Coronary artery (tissue), 2 donors: ENCODE measurements around the gene CD34.

Source experiments
- DNase-seq: peaks from one replicate; pipeline ENCODE4 v3.0.0-alpha.2; 2017; ENCODE audit warnings: low spot score
- H3K27ac ChIP-seq, 2 donors: fragments of 200-600 bp; sonication (generic); one replicate each; pipeline ENCODE4 v1.5.1; 2016 to 2019
- H3K4me3 ChIP-seq: fragments of 200-600 bp; sonication (generic); 2 replicates; pipeline ENCODE4 v1.5.1; 2016; ENCODE audit warnings: mild to moderate bottlenecking, moderate library complexity
- TF ChIP-seq, protein P1 (sequence below): fragments of 200-600 bp; sonication (generic); IDR thresholded peaks from one replicate; pipeline ENCODE4 v1.5.1; 2019; ENCODE audit warnings: antibody characterized with exemption

The CD34 gene

DNA sequence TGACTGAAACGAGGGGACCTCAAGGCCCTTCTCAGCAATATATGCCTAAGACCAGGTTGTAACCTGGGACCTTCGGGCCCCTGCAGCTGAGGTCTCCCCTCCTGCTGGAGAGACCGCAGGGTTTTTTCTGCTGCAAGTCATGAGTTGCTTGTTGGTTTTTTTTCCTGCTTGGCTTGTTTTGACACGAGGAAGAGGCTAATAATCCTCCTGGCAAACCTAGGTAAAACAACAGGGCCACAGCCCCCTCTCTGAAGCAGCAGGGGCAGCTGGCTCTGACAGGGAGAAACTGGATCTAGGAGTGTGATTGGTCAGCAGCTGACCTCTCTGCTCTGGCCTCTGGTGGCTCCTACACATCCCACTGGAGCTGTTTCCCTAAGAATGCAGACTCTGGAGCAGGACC lies 69.0 kb downstream of the CD34 start:
- peak; percentile 47 for DNase-seq
- no peak overlapping the region for H3K27ac ChIP-seq
- no peak overlapping the region for H3K4me3 ChIP-seq
- TF ChIP-seq, protein P1, sequence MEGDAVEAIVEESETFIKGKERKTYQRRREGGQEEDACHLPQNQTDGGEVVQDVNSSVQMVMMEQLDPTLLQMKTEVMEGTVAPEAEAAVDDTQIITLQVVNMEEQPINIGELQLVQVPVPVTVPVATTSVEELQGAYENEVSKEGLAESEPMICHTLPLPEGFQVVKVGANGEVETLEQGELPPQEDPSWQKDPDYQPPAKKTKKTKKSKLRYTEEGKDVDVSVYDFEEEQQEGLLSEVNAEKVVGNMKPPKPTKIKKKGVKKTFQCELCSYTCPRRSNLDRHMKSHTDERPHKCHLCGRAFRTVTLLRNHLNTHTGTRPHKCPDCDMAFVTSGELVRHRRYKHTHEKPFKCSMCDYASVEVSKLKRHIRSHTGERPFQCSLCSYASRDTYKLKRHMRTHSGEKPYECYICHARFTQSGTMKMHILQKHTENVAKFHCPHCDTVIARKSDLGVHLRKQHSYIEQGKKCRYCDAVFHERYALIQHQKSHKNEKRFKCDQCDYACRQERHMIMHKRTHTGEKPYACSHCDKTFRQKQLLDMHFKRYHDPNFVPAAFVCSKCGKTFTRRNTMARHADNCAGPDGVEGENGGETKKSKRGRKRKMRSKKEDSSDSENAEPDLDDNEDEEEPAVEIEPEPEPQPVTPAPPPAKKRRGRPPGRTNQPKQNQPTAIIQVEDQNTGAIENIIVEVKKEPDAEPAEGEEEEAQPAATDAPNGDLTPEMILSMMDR, result no peak

DNA sequence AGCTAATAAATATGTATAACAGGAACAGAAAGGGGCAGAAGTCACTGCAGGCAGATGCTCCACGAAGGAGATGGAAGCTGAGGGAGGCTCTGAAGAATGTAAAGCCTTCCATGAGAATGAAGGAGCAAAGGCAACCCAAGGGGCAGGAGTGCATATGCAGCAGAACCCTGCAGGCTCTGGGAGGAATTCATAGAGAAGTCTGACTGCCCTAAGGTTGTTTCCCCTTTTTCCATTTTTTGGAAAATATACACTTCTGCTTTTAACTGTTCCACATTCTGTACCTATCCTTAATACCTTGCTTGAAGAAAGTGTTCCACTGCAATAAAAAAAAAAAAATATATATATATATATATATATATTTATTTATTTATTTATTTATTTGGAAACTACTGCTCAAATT lies 69.6 kb downstream of the CD34 start:
- DNase-seq, result peak; percentile 22
- H3K27ac ChIP-seq, result no peak overlapping the region

DNA sequence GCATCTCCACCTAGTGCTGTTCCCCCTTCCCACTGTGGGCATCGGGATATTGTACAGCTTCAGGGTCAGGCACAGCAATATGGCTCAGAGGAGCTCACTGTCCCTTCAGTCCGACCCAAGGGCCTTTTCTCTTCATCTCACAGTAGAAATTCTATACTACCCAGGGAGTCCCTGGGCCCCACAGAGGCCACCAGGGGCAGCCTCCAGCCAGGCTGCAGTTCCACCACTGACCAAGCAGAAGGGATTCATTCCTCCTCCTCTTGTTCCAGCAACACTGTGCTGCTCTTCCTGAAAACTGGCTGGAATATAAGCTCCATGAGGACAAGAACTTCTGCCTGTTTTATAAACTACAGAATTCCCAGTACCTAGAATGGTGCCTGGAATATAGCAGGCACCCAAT lies 70.5 kb downstream of the CD34 start:
- DNase-seq, result peak; percentile 40
- TF ChIP-seq, protein P1, result no peak
- Histone ChIP-seq H3K4me3 (no peak overlapping the region), H3K27ac (peak overlapping the region in 1 of 2 donors; percentile 2)

More for the DNA sequence above, 69.6 kb downstream of the CD34 start:
- no peak overlapping the region for H3K4me3 ChIP-seq
- TF ChIP-seq, protein P1, result no peak

DNA sequence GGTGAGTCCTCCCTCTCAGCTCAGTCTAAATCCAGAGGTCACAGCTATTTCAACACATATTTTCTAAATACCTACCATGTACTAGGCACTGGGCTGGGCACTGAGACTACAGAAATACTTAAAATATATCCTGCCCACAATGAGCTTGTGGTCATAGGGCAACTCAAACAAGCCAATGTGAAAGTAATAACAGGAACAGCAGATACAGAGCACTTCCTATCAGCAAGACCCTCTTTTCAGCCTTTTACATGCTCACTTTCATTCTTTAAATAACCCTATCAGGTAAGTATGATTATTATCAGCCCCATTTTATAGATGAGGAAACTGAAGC lies 71.9 kb downstream of the CD34 start:
- TF ChIP-seq, protein P1, result no peak
- no peak for DNase-seq
- no peak overlapping the region for H3K4me3 ChIP-seq
- H3K27ac ChIP-seq, result peak overlapping the region; percentile 40 to 58

DNA sequence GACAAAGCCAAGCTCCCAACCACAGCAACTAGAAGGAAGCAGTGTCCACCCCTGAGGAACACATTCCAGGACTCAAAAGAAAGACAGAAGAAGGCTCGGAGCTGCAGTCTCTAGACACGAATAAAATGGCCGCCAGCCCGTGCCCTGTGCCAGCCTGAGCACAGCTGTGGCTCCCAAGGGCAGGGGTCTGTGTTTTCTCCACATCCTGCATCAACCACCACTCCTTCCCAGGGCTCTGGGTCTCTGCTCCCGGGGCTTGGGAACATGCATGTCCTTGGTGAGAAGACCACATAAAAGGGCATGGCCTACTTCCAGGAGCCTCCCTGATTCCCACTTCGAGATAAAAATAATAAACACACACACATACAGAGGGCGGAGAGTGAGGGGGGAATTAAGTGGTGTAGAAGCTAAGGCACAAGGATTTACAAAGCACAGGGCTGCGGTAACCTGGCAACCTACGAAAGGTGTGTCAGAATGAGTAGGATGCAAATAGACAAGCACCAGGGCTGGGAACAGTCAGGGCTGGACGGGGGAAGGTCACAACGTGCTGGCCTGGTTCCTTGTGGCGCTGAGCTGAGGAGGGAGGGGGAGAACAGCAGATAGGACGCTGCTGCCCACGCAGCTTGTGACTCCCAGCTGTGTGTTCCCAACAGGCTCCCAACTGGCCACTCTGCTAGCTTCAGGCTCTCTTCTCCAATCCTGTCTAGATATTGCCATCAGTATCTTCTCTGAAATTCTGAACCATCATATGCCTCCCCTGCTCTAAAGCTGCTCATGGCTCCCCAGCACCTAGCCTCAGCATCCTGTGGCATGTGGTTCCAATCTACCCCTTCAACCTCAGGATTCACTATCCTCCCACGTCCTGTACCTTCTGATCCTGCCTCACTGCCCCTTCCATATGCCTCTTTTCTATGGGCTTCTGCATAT lies 72.5 kb downstream of the CD34 start:
- H3K27ac ChIP-seq, result peak overlapping the region; percentile 40 to 58
- TF ChIP-seq, protein P1, result no peak
- peak; percentile 76 for DNase-seq
- no peak overlapping the region for H3K4me3 ChIP-seq

DNA sequence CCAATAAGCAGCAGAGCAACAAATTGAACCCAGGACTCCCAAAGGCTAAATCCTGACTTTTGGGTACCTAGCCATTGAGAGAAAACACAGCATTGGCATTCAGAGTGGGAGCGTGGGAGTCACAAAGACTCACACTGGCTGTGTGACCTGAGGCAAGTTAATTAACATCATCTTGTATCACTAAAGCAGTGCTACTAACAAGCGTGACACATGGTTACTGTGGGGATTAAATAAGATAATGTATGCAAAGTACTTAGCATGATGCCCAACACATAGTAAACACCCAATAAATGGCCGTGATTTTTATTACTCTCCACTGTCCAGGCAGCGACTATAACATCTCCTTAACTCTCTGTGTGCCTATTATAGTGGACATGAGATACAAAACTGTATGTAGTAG lies 73.3 kb downstream of the CD34 start:
- peak; percentile 22 for DNase-seq
- TF ChIP-seq, protein P1, result no peak
- Histone ChIP-seq H3K4me3 (no peak overlapping the region), H3K27ac (peak overlapping the region; percentile 40 to 58)
